A549 treated with AZD2906 at 1 μM for 4 hours (cell line): ENCODE results near the gene SCYGR6. TPM values are rescaled to one million over a fixed set of nuclear protein-coding genes. Genes with fewer than 3 reads are reported as not detected.

ENCODE experiments used
- total RNA-seq: library from RNA; stranded (reverse); fragments of 200-300 nt; extraction: Qiagen RNA extraction; gene quantifications from 5 replicates; pipeline ENCODE4 v1.2.3, GENCODE V29; 2022

The SCYGR6 gene
- not detected in 5 replicates for total RNA-seq

DNA sequence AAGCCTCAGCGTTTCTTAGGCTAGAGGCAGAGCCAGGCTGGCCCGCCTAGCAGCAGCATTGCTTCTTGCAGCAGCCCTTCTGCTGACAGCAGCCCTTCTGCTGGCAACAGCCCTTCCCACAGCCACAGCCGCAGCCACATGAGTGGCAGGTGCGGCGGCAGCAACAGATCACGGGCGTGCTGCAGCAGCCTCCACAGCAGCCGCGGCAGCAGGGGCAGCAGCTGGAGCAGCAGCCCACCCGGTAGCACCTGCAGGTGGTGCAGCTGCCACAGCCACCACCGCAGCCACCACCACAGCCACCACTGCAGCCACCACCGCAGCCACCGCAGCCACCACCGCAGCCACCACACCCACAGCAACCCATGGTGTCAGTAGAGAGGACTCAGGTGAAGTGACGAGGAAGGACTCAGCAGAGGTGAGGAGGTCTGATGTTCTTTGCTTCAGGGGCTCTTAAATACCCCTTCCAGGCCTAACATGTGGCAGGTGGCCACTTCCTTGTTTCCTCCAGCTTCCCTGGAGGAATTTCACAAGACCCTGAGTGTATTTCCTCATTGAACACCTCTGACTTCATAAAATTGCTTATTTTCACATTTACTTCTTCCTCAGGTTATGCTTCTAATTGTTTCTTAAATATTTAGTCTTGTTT is at the start of gene SCYGR6:
Gene SCYGR6 (minus strand): TSS at position 364 of the 646 bp plus-strand sequence. CDS start 0 bp downstream, at position 364.

DNA sequence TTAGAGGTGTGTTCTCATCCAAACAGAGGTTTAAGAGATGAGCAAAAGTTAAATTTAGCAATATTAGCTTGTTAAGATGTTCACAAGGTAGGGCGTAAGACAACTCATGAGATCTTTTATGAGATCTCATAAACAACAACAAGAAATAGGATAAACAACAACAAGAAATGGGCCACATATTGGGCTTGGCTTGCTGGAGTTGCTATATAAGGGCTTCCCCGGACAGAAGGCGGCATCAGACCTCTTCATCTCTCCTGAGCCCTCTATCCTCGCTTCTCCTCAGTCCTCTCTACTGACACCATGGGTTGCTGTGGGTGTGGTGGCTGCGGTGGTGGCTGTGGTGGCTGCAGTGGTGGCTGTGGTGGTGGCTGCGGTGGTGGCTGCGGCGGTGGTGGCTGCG is 21.0 kb upstream of the SCYGR6 start, which contains the start of gene SCYGR8:
Gene SCYGR8 (plus strand): TSS at position 301 of the 400 bp plus-strand sequence. CDS start 0 bp downstream, at position 301.

GRCh38 chr2:227728035-227728434 is 3.5 kb upstream of the SCYGR6 start, which contains the start of gene SCYGR7:
SCYGR7 (plus strand) TSS chr2:227728335; CDS start chr2:227728335, 0 bp downstream.

GRCh38 chr2:227717687-227718567 is 6.6 kb downstream of the SCYGR6 start, which contains the start of gene SLC19A3:
SLC19A3 (minus strand) TSS chr2:227718028; CDS start chr2:227702318, 15,710 bp downstream.

Other genes starting within 250 kb of the SCYGR6 start
- not detected in 5 replicates for gene SCYGR2, start 125.9 kb downstream of the SCYGR6 start, total RNA-seq
- gene SCYGR3, start 109.9 kb downstream of the SCYGR6 start, total RNA-seq: not detected in 5 replicates
- gene SCYGR4, start 107.3 kb downstream of the SCYGR6 start, total RNA-seq: not detected in 5 replicates
- not detected in 5 replicates for gene SCYGR5, start 58.0 kb downstream of the SCYGR6 start, total RNA-seq
- 1.6 to 3.1 TPM (median 2.8 TPM) in 5 replicates for gene SLC19A3, start 6.7 kb downstream of the SCYGR6 start, total RNA-seq
- not detected in 5 replicates for gene SCYGR7, start 3.6 kb upstream of the SCYGR6 start, total RNA-seq
- gene SCYGR8, start 21.1 kb upstream of the SCYGR6 start, total RNA-seq: not detected in 5 replicates
- gene CCL20, start 89.1 kb upstream of the SCYGR6 start, total RNA-seq: 3.5 to 6.9 TPM (median 5.9 TPM) in 5 replicates
- 2.1 to 3.4 TPM (median 2.2 TPM) in 5 replicates for gene DAW1, start 146.9 kb upstream of the SCYGR6 start, total RNA-seq